ENCODE measurements around the gene CBX6.
"Not testable (repeated sequence)": the region's sequence is repeated elsewhere in the genome, so short reads cannot be mapped to it uniquely, and the experiment has no call there.

CBX6 gene

DNA sequence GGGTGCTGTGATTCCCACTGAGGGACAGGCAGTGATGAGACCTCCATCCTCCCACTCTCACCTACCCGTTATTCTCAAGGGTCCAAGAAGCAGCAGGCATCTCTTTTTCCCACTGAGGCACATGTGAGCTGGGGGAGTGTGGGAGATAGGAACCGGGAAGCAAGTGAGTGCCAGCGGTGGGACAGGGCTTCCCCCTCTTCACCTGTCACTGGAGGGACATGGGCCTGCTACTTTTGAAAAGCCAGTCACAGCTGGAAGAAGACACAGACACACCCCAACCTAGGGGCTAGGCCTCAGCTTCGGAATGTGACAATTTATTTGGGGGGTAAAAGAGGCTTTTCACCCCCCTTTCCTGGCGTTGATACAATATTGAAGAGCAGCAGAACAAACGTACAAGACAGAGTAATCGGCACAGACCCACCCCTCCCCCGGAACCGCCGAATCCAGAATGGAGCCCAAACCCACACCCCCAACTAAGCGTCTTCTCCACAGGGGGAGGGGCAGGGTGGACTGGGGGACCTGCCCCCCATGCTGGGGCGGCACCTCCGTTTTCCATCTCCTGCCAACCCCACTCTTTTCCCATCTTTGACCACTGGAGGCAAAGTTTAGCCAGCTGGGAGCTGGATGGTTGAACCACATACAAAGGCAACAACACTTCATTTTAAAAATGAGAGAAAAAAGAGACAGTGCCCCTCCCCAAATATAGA, 10.7 kb downstream of the CBX6 start:
- peak; percentile 46 for DNase-seq (ENCODE audit: low spot score)

DNA sequence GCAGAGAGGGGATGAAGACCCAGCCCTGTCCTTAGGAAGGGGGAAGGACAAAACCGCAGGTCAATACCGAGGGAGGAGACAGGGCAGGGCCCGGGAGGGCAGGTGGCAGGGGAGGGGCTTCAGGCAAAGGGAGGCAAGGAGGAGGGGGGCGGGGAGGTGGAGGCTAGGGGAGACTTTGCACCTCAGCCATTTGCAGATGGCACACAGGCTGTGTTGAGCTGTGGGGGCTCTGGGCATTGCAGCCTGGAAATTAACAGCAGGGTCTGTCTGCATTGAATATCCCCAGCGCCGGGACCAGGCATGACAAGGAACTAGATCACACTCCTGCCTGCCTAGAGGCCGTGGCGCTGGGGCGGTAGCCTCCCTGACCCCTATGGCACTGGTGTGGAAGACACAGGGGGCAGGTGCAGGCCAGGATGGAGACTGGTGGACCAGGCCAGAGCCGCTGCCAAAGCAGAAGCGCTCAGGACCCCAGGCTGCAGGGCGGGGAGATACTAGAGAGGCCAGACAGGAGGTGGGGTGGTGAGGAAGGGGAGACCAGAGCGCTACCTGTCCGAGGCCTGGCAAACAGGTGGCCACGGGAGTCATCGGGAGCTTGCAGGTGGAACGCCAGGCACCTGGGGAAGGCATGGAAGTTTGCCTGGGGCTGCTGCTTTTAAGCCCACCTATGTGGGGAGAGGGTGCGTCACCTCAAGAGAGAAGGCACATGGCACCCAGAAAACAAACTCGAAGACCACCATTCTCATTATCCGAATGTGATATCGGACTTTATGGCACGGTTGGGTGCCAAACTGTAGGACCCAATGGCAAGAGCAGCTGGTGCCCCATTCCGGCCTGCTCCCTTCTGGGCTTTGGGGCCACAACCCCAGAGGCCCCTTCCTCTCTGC, 11.5 kb downstream of the CBX6 start:
- no peak for DNase-seq (ENCODE audit: low spot score)

DNA sequence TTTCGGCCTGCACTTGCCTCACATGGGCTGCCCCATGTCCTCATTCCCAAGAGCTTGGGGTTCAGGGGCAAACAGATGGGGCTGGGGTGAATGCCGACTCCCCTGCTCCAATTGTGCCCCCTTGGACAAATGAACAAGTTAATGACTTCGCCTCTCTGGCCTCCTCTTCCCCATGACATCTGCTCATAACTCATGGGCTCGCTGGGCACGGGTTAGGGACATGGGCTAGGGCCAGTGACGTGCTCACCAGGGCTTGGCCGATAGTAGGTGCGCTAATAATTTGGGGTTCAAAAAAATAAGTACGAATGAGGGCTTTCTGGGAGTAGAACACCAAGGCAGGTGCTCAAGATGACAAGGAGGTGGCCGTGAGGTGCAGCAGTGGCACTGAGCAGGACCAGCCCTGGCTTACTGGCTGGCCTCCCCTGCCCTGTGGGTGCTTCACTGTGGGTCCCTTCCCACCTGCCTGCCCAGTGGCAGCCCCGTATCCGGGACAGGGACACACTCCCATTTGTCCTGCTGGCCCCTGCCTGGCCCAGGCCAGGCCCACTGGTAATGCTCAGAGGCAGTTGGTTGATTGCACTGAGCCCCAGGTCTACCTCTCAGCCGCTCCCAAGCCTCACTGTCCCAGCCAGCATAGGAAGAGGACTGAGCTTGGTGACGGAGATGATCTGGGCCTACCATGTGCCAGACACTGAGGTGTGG, 12.3 kb downstream of the CBX6 start:
- no peak for DNase-seq (ENCODE audit: low spot score)

DNA sequence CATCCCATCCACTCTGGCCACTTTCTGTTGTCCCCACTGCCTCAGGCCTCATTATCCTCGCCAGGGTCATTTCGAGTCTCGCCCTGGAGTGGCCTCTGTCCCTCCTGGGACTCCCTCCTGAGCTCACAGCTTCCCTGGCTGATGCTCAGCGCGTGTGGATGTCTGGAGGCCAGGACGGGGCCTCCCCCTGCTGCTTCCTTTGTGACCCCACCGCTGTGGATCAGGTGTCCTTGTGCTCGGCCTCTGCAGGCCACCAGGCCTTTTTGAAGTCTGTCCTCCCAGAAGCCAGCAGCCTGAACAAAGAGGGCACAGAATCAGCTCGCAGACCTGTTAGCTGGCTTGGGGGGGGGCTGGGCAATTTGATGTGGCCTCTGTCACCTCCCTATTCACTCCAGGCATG, 13.5 kb downstream of the CBX6 start:
- no peak for DNase-seq (ENCODE audit: low spot score)

DNA sequence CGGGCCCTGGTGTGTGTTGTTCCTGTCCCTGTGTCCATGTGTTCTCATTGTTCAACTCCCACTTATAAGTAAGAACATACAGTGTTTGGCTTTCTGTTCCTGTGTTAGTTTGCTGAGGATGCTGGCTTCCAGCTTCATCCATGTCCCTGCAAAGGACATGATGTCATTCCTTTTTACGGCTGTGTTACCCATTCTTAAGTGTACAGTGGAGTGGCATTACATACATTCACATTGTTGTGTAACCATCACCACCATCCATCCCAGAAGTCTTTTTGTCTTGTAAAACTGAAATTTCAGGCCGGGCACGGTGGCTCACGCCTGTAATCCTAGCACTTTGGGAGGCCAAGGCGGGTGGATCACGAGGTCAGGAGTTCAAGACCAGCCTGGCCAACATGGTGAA, 17.5 kb downstream of the CBX6 start:
- DNase-seq (ENCODE audit: low spot score) = not testable (repeated sequence)

DNA sequence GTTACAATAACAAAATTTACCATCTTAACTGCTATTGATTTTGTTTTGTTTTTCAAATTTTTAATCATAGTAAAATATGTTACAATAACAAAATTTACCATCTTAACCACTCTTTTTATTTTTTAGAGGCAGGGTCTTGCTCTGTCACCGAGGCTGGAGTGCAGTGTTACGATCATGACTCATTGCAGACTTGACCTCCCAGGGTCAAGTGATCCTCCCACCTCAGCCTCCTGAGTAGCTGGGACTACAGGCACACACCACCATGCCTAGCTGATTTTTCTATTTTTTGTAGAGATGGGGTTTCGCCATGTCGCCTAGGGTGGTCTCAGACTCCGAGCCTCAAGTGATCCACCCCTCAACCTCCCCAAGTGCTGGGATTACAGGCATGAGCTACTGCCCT, 18.1 kb downstream of the CBX6 start:
- DNase-seq (ENCODE audit: low spot score) = not testable (repeated sequence)

DNA sequence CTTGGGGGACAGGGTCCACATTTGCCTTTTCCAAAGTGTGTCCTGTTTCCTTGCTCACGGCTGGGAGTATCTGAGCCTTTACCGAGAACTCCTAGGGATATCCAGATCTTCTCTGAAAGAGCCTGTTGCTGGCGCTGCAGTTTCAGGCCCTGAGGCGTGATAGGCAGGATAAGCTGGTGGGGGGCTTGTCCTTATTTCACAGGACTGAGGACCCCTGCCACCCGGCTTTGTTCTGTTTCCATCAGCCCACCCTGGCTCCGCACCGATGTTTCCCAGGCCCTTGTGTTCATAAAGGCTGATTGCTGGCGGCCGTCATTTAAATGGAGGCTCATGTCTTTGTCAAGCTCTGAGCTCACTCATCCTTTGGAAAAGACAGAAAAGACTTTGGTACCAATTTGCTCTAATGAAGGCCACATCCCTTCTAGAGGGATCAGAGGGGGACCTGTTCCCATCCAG, 18.8 kb downstream of the CBX6 start:
- no peak for DNase-seq (ENCODE audit: low spot score)

DNA sequence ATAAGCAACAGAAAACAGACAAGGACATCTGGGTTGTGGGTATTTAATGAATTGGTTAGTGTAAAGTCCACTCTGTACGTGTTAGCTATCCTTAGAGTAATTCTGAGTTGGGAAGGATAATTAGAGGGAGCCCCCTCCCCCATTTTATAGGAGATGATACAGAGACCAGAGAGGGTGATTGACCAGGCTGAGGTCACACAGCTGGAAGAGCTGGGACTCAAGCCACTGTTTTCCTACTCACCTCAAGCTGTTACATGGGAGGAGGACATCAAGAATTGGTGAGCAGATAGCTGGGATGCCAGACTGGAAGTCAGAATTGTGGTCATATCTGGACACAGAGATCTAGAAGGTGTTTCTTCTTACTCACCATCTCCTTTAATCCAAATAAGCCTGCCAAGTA, 19.5 kb downstream of the CBX6 start:
- no peak for DNase-seq (ENCODE audit: low spot score)

DNA sequence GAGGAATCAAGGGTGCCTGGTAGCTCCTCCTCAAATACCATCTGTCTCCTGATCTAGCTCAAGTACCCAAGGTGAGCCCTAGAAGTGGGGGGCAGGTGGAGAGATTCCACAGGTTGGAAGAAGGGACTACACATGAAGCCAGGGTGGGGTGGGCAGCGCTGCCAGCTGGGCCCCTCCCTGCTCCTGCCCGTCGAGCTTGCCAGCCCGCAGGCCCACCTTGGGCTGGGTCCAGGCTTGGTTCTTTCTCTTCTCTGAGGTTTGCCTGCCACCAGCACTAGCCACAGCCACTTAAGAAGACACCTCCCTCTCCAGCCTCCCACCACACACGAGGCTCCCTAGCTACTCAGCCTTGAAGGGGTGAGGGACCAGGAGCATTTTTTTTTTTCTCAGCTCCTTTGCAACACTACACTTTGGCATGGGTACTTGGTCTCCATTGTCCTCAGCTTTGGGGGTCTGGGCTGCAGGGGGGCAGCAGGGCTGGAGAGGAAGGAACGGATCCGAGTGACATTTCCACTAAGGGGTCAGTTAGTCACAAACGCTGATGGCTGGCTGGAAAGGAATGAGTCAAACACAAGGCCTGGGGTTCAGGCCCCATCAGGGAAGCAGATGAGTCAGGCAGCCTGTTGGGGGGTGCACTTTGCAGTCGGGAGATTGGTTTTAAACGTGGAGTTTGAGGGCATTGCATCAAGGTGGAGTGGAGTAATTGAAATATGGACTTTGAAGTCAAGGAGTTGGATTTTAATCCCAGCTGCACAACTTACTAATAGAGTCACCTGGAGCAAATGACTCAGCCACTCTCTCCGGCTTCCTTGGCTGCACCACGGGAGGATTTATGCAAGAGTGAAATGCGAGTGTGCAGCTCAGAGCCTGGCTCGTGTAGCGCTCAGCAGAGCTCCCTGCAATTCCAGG, 20.8 kb downstream of the CBX6 start:
- peak; percentile 70 for DNase-seq (ENCODE audit: low spot score)

DNA sequence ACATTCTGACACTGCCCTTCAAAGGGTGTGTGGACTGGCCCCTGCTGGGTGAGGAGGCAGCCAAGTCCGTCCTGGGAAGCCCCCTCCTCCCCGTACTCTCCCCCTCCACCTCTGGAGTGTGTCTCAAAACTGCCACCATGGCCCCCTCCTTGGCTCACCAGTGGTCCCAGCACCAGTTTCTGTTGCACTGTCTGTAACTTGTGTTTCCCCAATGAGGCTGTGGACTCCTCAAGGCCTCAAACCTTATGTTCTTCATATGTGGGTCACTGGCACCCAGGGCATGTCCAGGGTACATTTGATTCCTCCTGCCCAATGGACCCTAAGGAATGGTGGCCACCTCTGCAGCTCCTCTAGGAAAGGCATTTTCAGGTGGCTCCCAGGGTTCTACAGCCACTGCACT, 21.6 kb downstream of the CBX6 start:
- no peak for DNase-seq (ENCODE audit: low spot score)

DNA sequence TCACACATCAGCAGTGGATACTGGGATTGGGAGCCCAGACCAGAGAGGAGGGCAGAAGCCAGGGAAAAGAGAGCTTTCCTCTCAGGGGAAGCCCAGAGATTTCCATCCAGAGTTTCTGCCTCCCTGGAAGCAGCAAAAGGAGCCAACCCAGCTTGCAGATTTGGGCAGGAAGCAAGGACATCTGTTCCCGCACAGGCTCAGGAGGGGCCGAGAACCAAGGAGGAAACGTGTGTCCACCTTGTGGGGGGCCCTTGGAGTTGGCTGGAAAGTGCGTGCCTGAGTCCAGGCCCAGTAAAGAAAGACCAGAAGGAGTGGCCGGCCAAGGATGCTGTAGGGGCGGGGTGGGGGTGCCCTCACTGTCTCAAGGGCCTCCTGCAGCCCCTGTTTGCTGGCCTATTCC, 22.2 kb downstream of the CBX6 start:
- DNase-seq (ENCODE audit: low spot score) = no peak

DNA sequence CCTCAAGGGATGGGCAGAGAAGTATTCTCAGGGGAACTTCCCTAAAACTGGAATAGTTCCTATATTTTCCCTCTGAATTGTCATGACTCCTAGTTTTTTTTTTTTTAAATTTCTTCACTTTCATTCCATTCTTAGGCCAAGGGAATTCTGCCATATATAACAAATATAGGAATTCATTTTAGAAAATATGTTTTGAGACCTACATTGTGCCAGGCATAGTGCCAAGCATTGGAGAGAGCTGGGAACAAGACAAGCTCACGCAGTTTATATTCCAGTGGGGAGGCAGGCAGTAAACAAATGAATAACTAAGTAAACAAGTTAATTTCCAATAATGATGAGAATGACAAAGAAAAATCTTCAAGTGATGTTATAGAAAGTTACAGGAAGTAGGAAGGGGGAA, 25.6 kb downstream of the CBX6 start:
- DNase-seq (ENCODE audit: low spot score) = no peak

DNA sequence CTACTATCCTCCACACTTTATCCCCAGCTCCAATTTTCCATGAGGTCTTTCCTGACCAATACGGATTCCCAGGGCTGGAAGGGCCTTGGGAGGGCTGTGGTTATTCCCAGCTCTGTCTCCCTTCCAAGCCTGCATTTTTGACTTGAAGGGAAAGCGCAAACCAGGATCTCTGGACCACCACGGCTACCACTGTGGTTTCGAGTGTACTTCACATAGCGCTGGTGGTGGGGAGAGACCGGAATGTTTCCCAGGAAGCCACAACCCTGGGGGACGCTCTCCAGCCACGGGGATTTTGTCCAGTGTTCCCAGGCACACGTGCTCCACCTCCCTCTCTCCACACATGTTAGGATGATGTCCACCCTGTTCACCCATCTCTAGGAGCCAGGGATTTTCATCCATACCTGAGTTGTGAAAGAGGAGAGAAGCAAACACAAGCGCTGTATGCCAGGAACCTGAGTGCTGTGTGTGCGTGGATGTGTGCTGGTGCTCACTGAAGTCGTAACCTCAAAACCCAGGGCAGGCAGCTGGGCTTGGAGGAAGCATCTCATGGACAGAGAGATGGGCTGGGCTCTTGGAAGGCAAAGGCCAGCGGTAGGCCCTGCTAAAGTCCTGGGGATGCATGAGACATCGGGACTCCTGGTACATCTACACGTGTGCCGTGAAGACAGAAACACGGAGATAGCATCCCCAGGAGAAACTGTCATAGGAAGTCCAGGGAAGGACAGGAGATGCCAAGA, 26.8 kb downstream of the CBX6 start:
- no peak for DNase-seq (ENCODE audit: low spot score)

DNA sequence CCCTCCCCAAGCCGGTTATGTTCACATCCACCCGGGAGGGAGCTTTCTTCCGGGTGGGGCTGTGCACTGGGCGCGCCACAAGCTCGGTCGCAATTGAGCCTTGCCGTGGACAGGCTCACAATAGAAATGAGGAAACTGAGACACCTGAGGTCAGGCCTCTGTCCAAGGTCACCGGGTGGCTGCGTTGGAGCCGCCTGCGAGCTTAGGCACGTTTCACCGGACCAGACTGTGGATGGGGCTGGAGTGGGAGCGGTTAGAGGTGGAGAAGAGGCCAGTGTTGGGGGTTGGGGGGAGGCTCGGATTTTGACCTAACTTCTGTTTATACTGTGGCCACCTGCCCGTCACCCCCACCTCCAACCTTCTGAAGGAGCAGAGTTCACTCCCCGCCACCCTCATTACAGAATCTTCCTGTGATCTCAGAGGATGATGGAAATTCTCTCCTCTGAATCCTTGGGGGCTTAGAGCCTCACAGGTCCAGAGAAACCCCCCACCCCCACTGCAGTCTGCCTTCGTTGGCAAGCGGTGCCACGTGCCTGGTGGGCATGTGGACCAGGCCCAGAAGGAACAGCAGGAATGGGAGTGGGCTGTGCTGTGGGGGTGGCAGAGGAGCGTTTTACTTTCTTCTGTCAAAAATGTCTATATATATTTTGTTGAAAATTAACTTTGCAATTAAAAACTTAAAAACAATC, 27.6 kb downstream of the CBX6 start:
- no peak for DNase-seq (ENCODE audit: low spot score)

DNA sequence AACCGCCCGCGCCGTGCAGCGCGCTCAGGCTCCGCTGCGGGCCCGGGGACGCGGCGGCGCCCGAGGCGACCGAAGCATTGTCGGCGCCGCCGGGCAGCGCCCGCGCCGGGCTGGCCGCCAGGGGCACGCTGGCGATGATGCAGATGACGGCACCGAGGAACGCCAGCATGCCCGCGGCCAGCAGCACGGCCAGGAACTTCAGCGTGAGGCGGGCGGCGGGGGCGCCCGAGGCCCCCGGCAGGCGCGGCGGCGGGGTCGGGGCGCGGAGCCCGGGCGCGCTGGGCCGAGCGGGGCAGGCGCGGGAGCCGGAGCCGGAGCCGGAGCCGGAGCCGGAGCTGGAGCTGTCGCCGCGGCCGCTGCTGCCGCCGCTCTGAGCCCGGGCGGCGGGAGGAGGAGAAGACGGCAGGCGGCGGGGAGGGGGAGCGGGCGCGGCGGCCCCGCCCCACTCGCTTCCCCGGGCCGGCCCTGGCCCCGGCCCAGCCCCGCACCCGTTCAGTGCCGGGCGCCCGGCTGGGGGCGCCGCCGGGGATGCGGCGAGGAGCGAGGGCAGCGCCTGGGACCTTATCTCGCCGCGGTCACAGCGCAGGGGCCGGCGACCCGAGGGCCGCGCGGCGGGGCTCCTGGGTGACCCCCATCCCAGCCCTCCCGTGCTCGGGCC, 28.2 kb downstream of the CBX6 start, which contains the start of gene NPTXR:
Gene NPTXR (minus strand): TSS at position 372 of the 658 bp plus-strand sequence.
- peak; percentile 69 for DNase-seq (ENCODE audit: low spot score)

DNA sequence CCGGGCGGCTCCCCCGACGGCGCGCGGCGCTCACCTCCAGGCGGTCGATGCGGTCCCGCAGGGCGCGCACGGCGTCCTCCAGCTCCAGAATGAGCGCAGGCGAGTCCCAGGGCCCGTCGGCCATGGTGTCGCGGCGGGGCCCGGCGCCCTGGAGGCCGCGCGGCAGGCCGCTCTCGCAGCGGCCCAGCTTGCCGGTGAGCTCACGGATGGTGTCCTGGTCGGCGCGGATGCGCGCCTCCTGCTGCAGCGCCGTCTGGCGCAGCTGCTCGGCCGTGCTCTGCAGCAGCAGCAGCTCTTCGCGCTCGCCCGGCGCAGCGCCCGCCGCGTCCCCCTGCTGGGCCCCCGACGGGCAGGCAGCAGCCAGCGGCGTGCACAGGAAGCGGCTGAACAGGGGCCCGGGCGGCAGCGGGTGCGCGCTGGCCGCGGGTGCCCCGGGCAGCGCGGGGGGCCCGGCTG, 28.8 kb downstream of the CBX6 start:
- DNase-seq (ENCODE audit: low spot score) = no peak

DNA sequence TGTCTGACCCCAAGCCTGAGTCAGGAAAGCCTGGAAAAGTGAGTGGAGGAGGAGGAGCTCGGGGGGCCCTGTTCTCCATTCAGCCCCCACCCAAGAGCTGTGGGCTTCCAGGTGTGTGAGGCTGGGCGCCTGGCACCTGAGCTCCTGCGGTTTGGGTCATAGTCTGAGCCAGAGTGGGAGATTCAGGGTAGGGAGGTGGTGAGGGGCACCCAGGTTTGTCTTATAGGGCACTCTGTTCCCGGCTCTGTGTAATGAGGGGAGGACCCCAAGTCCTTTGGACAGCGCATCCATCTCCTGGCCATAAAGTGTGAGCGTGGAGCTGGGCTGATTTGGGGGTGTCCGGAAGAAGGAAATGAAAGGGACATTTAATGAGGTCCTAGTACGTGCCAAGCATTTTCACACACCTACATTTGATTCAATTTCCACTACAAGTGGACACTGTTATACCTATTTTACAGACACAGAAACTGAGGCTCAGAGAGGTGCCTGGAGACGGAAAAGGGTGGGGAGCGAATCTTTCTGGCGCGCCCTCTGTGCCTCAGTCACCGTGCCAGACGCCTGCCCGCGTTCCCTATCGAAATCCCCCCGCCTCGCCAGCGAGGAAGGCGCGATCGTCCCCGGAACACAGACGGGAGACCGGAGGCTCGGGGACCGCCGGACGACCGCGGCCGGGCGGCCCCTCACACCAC, 29.4 kb downstream of the CBX6 start:
- no peak for DNase-seq (ENCODE audit: low spot score)

DNA sequence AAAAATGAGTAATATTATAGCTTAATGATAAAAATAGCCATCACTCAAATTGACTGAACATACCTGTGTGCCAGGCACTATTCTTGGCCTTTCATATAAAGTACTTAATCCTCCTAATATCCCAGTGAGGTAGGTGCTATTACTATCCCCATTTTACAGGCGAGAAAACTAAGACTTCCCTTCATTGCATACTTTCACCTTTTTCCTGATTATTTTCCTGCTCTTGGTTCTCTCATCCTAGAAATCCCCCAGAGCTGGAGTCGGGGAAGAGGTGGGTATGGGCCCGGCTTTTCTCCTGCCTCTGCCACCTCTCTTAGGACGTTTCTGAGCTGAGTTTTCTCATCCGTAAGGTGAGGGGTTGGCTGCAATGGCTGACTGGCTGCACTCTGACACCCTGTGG, 30.4 kb downstream of the CBX6 start:
- no peak for DNase-seq (ENCODE audit: low spot score)

DNA sequence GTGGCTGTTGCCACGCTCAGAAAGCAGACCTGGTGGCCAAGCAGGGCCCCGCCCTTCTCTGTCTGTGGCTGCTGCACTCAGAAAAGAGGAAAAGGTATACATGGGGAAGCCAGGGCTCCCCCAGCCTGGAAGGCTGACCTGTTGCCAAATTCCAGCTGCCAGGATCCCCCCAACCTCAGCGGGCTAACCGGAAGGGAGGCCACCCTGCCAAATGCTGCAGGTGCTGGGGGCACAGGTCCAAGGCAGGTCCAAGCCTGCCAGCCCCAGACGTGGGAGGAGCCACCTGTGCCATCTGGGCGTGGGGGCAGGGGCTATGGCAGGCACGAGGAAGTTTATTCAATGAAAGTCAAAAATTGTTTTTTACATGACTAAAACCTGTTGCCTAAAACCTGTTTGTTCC, 30.8 kb downstream of the CBX6 start:
- DNase-seq (ENCODE audit: low spot score) = no peak

Measured in RKO (cell line).